OCI-LY1 (cell line): ENCODE results near the gene ADCYAP1R1.

Experiments used
- H2AFZ ChIP-seq: fragments of 200-600 bp; sonication (generic), shearing (Covaris generic); 2 replicates; pipeline ENCODE4 v1.6.0; 2014; ENCODE audit warnings: antibody characterized with exemption, mild to moderate bottlenecking, low read length
- H3F3A ChIP-seq: fragments of 200-600 bp; sonication (generic), shearing (Covaris generic); 2 replicates; pipeline ENCODE4 v1.6.0; 2014; ENCODE audit warnings: mild to moderate bottlenecking, antibody characterized with exemption, low read length, moderate library complexity; ENCODE audit not compliant: insufficient read depth
- H3K27ac ChIP-seq: fragments of 200-600 bp; sonication (generic); 2 replicates; pipeline ENCODE4 v1.5.1; 2014; ENCODE audit warnings: low read length, mixed run types, mild to moderate bottlenecking, low read depth; ENCODE audit not compliant: poor library complexity, severe bottlenecking
- H3K27me3 ChIP-seq: fragments of 200-600 bp; sonication (generic); 2 replicates; pipeline ENCODE4 v1.6.0; 2014; ENCODE audit warnings: antibody characterized with exemption, mild to moderate bottlenecking, low read length, moderate library complexity; ENCODE audit not compliant: insufficient read depth
- H3K36me3 ChIP-seq: fragments of 200-600 bp; sonication (generic); 2 replicates; pipeline ENCODE4 v1.6.1; 2014; ENCODE audit warnings: mild to moderate bottlenecking, antibody characterized with exemption, low read length, moderate library complexity, mixed read lengths; ENCODE audit not compliant: insufficient read depth
- H3K4me1 ChIP-seq: fragments of 200-600 bp; sonication (generic); 2 replicates; pipeline ENCODE4 v1.5.1; 2014; ENCODE audit warnings: mild to moderate bottlenecking, low read length, moderate library complexity; ENCODE audit not compliant: insufficient read depth, severe bottlenecking
- H3K4me2 ChIP-seq: fragments of 200-600 bp; sonication (generic), shearing (Covaris generic); 2 replicates; pipeline ENCODE4 v1.6.1; 2014; ENCODE audit warnings: low read length
- H3K4me3 ChIP-seq: fragments of 200-600 bp; sonication (generic); 2 replicates; pipeline ENCODE4 v1.5.1; 2014; ENCODE audit warnings: low read length, low read depth, mild to moderate bottlenecking, mixed read lengths; ENCODE audit not compliant: poor library complexity, severe bottlenecking
- H3K79me2 ChIP-seq: fragments of 200-600 bp; shearing (Covaris generic); 2 replicates; pipeline ENCODE4 v1.6.1; 2016; ENCODE audit warnings: mixed run types, low read length, mixed read lengths; ENCODE audit not compliant: insufficient read depth
- H3K9ac ChIP-seq: fragments of 200-600 bp; sonication (generic), shearing (Covaris generic); 2 replicates; pipeline ENCODE4 v1.6.1; 2014; ENCODE audit warnings: mild to moderate bottlenecking, low read length, mixed read lengths
- H3K9me2 ChIP-seq: fragments of 200-600 bp; sonication (generic), shearing (Covaris generic); 2 replicates; pipeline ENCODE4 v1.6.1; 2014; ENCODE audit warnings: low read depth, mild to moderate bottlenecking, low read length, mixed read lengths
- H3K9me3 ChIP-seq: fragments of 200-600 bp; shearing (Covaris generic); 2 replicates; pipeline ENCODE4 v1.6.1; 2014; ENCODE audit warnings: low read length, mixed read lengths
- H4K20me1 ChIP-seq: fragments of 200-600 bp; sonication (generic), shearing (Covaris generic); 2 replicates; pipeline ENCODE4 v1.6.0; 2016; ENCODE audit warnings: mild to moderate bottlenecking, low read length; ENCODE audit not compliant: insufficient read depth
- EZH2 ChIP-seq: fragments of 200-600 bp; sonication (generic), shearing (Covaris generic); IDR thresholded peaks from 2 replicates; pipeline ENCODE4 v1.8.0; 2017; ENCODE audit warnings: borderline replicate concordance, mixed run types, mild to moderate bottlenecking, antibody characterized with exemption, low read length, moderate library complexity, mixed read lengths
- TF ChIP-seq, protein P1 (sequence below): fragments of 200-600 bp; sonication (generic), shearing (Covaris generic); IDR thresholded peaks from 2 replicates; pipeline ENCODE4 v1.5.1; 2017; ENCODE audit warnings: mild to moderate bottlenecking, antibody characterized with exemption, low read length, moderate library complexity, mixed read lengths

The ADCYAP1R1 gene

DNA sequence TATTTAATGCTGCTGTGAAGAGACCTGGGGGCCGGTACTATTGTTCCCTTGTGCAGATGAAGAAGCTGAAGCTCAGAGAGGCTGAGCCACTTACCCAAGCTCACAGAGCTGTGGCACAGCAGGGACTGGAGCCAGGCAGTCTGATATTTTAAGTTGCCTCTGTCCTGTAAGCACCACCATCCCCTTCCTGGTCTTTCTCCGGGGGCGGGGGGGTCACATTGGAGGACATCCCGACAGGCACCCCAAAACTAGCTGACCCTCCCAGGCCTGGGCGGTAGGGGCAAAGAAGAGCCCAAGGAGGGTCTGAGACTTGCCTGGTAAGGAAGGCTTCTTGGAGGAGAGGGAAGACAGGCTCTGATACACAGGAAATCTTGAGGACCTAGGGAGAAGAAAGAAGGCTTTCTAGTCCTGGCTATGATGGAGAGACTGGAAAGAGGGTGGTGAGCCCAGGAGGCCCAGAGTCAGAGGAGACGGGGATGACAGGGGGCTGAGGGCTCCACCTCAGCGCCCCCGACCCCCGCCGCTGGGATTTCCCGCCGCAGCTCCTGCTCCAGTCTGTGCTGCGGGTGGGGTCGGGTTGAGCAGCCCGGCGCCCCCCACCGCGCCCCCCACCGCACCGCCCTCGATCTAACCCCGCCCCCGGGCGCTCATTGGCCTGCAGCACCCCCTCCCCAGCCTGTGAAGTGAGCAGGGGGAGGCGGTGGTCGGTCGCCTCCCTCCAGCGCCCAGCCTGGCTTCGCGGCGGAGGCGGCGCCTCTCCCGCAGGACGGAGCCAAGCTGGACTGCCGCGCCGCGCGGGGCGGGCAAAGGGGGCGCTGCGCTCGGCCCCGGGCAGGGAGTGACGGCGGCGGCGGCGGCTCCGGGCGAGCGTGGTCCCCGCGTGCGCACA lies at the start of gene ADCYAP1R1:
TSS of gene ADCYAP1R1 (plus strand) at position 711 of the 889 bp plus-strand sequence. CDS start 10,957 bp downstream, outside the sequence.
- Histone ChIP-seq H3K9me3 (no peaks in the 10 kb centered on the region), H3K9me2 (no peaks in the 10 kb centered on the region), H3K4me2 (no peak within 1 kb of the TSS), H4K20me1 (no peaks in the 10 kb centered on the region), H3K4me1 (no peaks in the 10 kb centered on the region), H3K9ac (no peak within 1 kb of the TSS), H2AFZ (no peak within 1 kb of the TSS), H3F3A (no peaks in the 10 kb centered on the region), H3K27me3 (peaks cover 8% of the 10 kb centered on the region; the same call in 1 of the 2 replicates), H3K27ac (no peak within 1 kb of the TSS), H3K36me3 (no peaks in the 10 kb centered on the region), H3K79me2 (no peaks in the 10 kb centered on the region), H3K4me3 (no peak within 1 kb of the TSS)
- no peak for TF ChIP-seq EZH2
- TF ChIP-seq, protein P1, sequence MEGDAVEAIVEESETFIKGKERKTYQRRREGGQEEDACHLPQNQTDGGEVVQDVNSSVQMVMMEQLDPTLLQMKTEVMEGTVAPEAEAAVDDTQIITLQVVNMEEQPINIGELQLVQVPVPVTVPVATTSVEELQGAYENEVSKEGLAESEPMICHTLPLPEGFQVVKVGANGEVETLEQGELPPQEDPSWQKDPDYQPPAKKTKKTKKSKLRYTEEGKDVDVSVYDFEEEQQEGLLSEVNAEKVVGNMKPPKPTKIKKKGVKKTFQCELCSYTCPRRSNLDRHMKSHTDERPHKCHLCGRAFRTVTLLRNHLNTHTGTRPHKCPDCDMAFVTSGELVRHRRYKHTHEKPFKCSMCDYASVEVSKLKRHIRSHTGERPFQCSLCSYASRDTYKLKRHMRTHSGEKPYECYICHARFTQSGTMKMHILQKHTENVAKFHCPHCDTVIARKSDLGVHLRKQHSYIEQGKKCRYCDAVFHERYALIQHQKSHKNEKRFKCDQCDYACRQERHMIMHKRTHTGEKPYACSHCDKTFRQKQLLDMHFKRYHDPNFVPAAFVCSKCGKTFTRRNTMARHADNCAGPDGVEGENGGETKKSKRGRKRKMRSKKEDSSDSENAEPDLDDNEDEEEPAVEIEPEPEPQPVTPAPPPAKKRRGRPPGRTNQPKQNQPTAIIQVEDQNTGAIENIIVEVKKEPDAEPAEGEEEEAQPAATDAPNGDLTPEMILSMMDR, result no peak

DNA sequence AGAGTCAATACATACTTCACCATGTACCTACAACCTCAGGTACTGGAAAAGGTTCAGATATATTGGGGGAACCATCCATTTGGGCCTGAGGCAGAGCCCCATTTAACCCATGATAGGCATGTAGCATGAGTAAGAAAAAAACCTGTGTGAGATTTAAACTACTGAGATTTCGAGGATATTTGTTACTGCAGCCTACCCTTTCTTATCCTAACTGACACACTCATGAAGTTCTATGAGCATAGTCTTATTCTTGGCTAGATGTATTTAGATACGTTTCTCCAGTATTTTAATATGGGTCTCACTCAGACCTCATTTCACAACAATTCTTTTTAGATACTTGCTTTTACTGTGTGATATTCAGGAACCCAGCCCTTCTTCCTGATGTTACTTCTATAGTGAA lies 49.0 kb upstream of the ADCYAP1R1 start:
- TF ChIP-seq EZH2, result no peak
- Histone ChIP-seq H3K27ac (no peak overlapping the region), H2AFZ (no peak overlapping the region), H3K27me3 (no peaks in the 10 kb centered on the region), H3K9me2 (no peaks in the 10 kb centered on the region), H3F3A (no peaks in the 10 kb centered on the region), H3K4me1 (no peaks in the 10 kb centered on the region), H3K79me2 (no peaks in the 10 kb centered on the region), H4K20me1 (no peaks in the 10 kb centered on the region), H3K4me2 (no peak overlapping the region), H3K4me3 (no peak overlapping the region), H3K9ac (no peak overlapping the region), H3K36me3 (no peaks in the 10 kb centered on the region), H3K9me3 (no peaks in the 10 kb centered on the region)

DNA sequence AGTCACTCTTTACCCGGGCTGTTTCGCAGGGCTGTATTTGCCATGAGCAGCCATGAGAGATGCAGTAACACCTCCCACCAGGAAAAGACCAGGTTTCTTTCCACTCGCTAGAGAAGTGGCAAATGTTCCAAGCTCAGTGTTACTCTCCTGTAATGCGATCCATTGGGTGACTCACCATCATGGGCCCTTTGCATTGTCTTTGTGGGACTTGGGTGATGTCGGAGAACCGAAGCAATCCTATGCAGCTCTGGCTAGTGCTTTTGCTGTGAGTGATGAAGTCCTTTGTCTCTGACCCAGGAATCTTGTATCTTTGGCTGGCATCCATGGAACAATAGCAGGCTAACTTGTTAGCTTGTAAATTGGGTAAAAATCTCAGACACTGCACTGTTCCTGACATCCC lies 48.4 kb upstream of the ADCYAP1R1 start:
- H3K4me1 ChIP-seq, result no peaks in the 10 kb centered on the region
- H3F3A ChIP-seq, result no peaks in the 10 kb centered on the region
- H4K20me1 ChIP-seq, result no peaks in the 10 kb centered on the region
- no peak overlapping the region for H3K9ac ChIP-seq
- H3K4me2 ChIP-seq, result no peak overlapping the region
- no peaks in the 10 kb centered on the region for H3K79me2 ChIP-seq
- no peaks in the 10 kb centered on the region for H3K36me3 ChIP-seq
- H3K9me2 ChIP-seq, result no peaks in the 10 kb centered on the region
- no peak overlapping the region for H2AFZ ChIP-seq
- H3K4me3 ChIP-seq, result no peak overlapping the region
- no peak for TF ChIP-seq EZH2
- TF ChIP-seq, protein P1, result no peak
- no peaks in the 10 kb centered on the region for H3K27me3 ChIP-seq
- no peaks in the 10 kb centered on the region for H3K9me3 ChIP-seq
- H3K27ac ChIP-seq, result no peak overlapping the region
